HepG2 (cell line): ENCODE data around the gene SLC25A22. TPM values are rescaled to one million over a fixed set of nuclear protein-coding genes. Genes with fewer than 3 reads are reported as not detected.

ENCODE experiments used
- ARNTL ChIP-seq: sonication (generic); formaldehyde crosslinking; IDR thresholded peaks from 2 replicates; pipeline ENCODE4 v1.4.0; 2020; ENCODE audit warnings: mild to moderate bottlenecking, missing genetic modification reagents
- ATF6 ChIP-seq: sonication (generic); formaldehyde crosslinking; conservative IDR thresholded peaks from 2 replicates; pipeline ENCODE4 v1.4.0; 2020; ENCODE audit warnings: missing genetic modification reagents
- DNMT3B ChIP-seq: conservative IDR thresholded peaks from 2 replicates; pipeline ENCODE4 v1.6.1; 2016; ENCODE audit warnings: missing biosample characterization, control low read depth
- MAX ChIP-seq: IDR thresholded peaks from 2 replicates; pipeline ENCODE4 v1.6.1; 2012; ENCODE audit warnings: inconsistent platforms
- MZF1 ChIP-seq: sonication (generic); formaldehyde crosslinking; IDR thresholded peaks from 2 replicates; pipeline ENCODE4 v1.8.1; 2023; ENCODE audit warnings: mild to moderate bottlenecking, missing genetic modification reagents, borderline replicate concordance
- NPAS2 ChIP-seq: sonication (generic); formaldehyde crosslinking; IDR thresholded peaks from 2 replicates; pipeline ENCODE4 v1.8.0; 2022; ENCODE audit warnings: mild to moderate bottlenecking, missing genetic modification reagents, borderline replicate concordance
- PHF20 ChIP-seq: sonication (generic); formaldehyde crosslinking; IDR thresholded peaks from 2 replicates; pipeline ENCODE4 v1.5.0; 2020; ENCODE audit warnings: mild to moderate bottlenecking, missing genetic modification reagents
- POLR2G ChIP-seq: fragments of 200-400 bp; formaldehyde crosslinking; IDR thresholded peaks from 2 replicates; pipeline ENCODE4 v1.6.1; 2018; ENCODE audit warnings: mild to moderate bottlenecking, low read depth, low read length, moderate library complexity
- RFX1 ChIP-seq: fragments of 450-650 bp; IDR thresholded peaks from 2 replicates; pipeline ENCODE4 v1.6.1; 2017
- YEATS4 ChIP-seq: sonication (generic); formaldehyde crosslinking; IDR thresholded peaks from 2 replicates; pipeline ENCODE4 v1.4.0; 2020; ENCODE audit warnings: missing genetic modification reagents, borderline replicate concordance
- ZMYM4 ChIP-seq: sonication (generic); formaldehyde crosslinking; IDR thresholded peaks from 2 replicates; pipeline ENCODE4 v1.8.1; 2023; ENCODE audit warnings: mild to moderate bottlenecking, missing genetic modification reagents
- ZNF280B ChIP-seq: sonication (generic); formaldehyde crosslinking; IDR thresholded peaks from 2 replicates; pipeline ENCODE4 v1.5.0; 2020; ENCODE audit warnings: missing genetic modification reagents, mild to moderate bottlenecking, borderline replicate concordance
- ZNF292 ChIP-seq: sonication (generic); formaldehyde crosslinking; IDR thresholded peaks from 2 replicates; pipeline ENCODE4 v1.8.1; 2022; ENCODE audit warnings: mild to moderate bottlenecking, low read depth, missing genetic modification reagents, borderline replicate concordance
- ZNF33B ChIP-seq: sonication (generic); formaldehyde crosslinking; IDR thresholded peaks from 2 replicates; pipeline ENCODE4 v1.5.1; 2020; ENCODE audit warnings: mild to moderate bottlenecking, missing genetic modification reagents
- ZNF432 ChIP-seq: sonication (generic); formaldehyde crosslinking; IDR thresholded peaks from 2 replicates; pipeline ENCODE4 v1.5.0; 2020; ENCODE audit warnings: missing genetic modification reagents, mild to moderate bottlenecking, borderline replicate concordance
- ZNF598 ChIP-seq: sonication (generic); formaldehyde crosslinking; IDR thresholded peaks from 2 replicates; pipeline ENCODE4 v1.5.1; 2020; ENCODE audit warnings: mild to moderate bottlenecking, missing genetic modification reagents, borderline replicate concordance
- ZNF674 ChIP-seq: sonication (generic); formaldehyde crosslinking; IDR thresholded peaks from 2 replicates; pipeline ENCODE4 v1.5.0; 2020; ENCODE audit warnings: low read depth, mild to moderate bottlenecking, missing genetic modification reagents
- ZNF703 ChIP-seq: sonication (generic); formaldehyde crosslinking; IDR thresholded peaks from 2 replicates; pipeline ENCODE4 v1.5.1; 2020; ENCODE audit warnings: missing genetic modification reagents, mild to moderate bottlenecking, moderate library complexity, borderline replicate concordance
- ZNF737 ChIP-seq: sonication (generic); formaldehyde crosslinking; IDR thresholded peaks from 2 replicates; pipeline ENCODE4 v1.5.0; 2020; ENCODE audit warnings: missing genetic modification reagents, mild to moderate bottlenecking, borderline replicate concordance
- polyA plus RNA-seq, 8 experiments: library from polyadenylated mRNA; depleted of rRNA in 3 of 8; stranded (reverse) in 7 of 8; unstranded in 1 of 8; fragments of >200 nt; fragmentation: Illumina TruSeq in 4 of 8; extraction: Trizol in 4 of 8; gene quantifications; 2 replicates each; pipeline versions ENCODE4 v1.2.1 to v1.2.3, GENCODE V29; 2011 to 2016; ENCODE audit warnings: low read depth in 4 of 8, missing spikeins in 1 of 8, mixed read lengths in 1 of 8; ENCODE audit not compliant: insufficient read depth in 1 of 8
- total RNA-seq, 5 experiments: library from RNA; depleted of rRNA; stranded (reverse); fragments of >200 nt; fragmentation: Illumina TruSeq; extraction: Trizol; gene quantifications; 2 replicates each; pipeline ENCODE4 v1.2.3, GENCODE V29; 2016; ENCODE audit warnings: low read depth in 1 of 5
- TF ChIP-seq, protein P1 (sequence below): sonication (generic); formaldehyde crosslinking; IDR thresholded peaks from 2 replicates; pipeline ENCODE4 v1.4.0; 2020; ENCODE audit warnings: missing genetic modification reagents
- TF ChIP-seq, protein P2 (sequence below): sonication (generic); formaldehyde crosslinking; IDR thresholded peaks from 2 replicates; pipeline ENCODE4 v1.5.1; 2020; ENCODE audit warnings: mild to moderate bottlenecking, missing genetic modification reagents, borderline replicate concordance
- TF ChIP-seq, protein P3 (sequence below): sonication (generic); formaldehyde crosslinking; IDR thresholded peaks from 2 replicates; pipeline ENCODE4 v1.9.0; 2021; ENCODE audit warnings: missing genetic modification reagents, borderline replicate concordance

Gene SLC25A22
- total and polyA plus RNA-seq, 2 of the 13 experiments (the other 11 are each of a cell fraction or from before 2014, with no cell fraction given), result 12.4 to 19.2 TPM

DNA sequence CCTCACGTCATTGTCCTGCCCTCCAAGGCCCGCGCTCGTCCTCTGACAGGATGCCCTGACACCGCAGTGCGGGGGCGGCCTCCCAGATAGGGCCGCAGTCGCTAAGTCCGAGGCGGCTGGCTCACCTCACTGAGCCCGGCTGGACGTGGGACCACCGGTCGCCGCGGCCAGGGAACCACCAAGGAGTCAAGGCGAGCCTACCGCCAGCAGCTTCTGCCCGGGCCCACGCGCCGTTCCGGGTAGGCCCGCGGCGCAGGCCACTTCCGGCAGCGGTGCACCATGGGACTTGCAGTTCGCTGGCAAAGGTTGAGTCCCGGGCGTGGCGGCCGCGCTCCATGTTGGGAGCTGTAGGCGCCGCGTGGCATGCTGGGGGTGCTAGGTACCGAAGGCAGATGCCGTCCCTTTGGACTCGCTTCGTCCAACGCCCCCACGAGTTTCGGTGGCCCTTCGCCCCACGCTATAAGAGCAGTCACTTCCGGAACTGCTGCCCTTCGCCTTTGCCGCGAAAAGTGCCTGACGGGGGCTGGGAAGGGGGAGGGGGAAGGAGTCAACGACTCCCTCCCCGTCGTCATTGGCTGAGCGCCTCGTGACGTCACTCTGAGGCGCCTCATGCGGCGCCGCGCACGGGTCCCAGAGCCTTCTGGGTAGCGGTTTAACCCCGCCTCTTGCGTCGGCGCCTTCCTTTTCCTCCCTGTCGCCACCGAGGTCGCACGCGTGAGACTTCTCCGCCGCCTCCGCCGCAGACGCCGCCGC lies 11.4 kb upstream of the SLC25A22 start, which contains the start of gene RPLP2 (continued):
- TF ChIP-seq PHF20 (CRISPR knock-in tag), result peak; percentile 94
- TF ChIP-seq MAX, result peak; percentile 93
- TF ChIP-seq ZNF292 (CRISPR knock-in tag), result no peak; the same call in 1 of the 2 replicates
- TF ChIP-seq ATF6, result 0 out of 2 replicates have a peak, but pooled peaks have one; percentile 61
- TF ChIP-seq, protein P1, sequence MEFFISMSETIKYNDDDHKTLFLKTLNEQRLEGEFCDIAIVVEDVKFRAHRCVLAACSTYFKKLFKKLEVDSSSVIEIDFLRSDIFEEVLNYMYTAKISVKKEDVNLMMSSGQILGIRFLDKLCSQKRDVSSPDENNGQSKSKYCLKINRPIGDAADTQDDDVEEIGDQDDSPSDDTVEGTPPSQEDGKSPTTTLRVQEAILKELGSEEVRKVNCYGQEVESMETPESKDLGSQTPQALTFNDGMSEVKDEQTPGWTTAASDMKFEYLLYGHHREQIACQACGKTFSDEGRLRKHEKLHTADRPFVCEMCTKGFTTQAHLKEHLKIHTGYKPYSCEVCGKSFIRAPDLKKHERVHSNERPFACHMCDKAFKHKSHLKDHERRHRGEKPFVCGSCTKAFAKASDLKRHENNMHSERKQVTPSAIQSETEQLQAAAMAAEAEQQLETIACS, result peak; percentile 74
- TF ChIP-seq, protein P2, sequence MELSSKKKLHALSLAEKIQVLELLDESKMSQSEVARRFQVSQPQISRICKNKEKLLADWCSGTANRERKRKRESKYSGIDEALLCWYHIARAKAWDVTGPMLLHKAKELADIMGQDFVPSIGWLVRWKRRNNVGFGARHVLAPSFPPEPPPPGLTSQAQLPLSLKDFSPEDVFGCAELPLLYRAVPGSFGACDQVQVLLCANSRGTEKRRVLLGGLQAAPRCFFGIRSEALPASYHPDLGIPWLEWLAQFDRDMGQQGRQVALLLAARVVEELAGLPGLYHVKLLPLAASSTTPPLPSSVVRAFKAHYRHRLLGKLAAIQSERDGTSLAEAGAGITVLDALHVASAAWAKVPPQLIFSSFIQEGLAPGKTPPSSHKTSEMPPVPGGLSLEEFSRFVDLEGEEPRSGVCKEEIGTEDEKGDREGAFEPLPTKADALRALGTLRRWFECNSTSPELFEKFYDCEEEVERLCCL, result no peak
- no peak for TF ChIP-seq ZNF703 (CRISPR knock-in tag)
- no peak for TF ChIP-seq NPAS2 (CRISPR knock-in tag)
- TF ChIP-seq ZNF432, result no peak
- TF ChIP-seq MZF1 (CRISPR knock-in tag), result no peak
- TF ChIP-seq ARNTL (CRISPR knock-in tag), result peak; percentile 87
- TF ChIP-seq YEATS4 (CRISPR knock-in tag), result peak; percentile 98
- peak; percentile 70 for TF ChIP-seq ZNF280B (CRISPR knock-in tag)
- TF ChIP-seq ZNF598 (CRISPR knock-in tag), result no peak; the same call in 1 of the 2 replicates
- no peak for TF ChIP-seq DNMT3B
- no peak; the same call in 1 of the 2 replicates for TF ChIP-seq ZMYM4
- TF ChIP-seq ZNF33B, result peak; percentile 69; the same call in 1 of the 2 replicates
- TF ChIP-seq ZNF737, result peak; percentile 95; the same call in 1 of the 2 replicates
- TF ChIP-seq ZNF674 (CRISPR knock-in tag), result no peak
- TF ChIP-seq POLR2G, result peak; percentile 95
- no peak for TF ChIP-seq RFX1
- TF ChIP-seq, protein P3, sequence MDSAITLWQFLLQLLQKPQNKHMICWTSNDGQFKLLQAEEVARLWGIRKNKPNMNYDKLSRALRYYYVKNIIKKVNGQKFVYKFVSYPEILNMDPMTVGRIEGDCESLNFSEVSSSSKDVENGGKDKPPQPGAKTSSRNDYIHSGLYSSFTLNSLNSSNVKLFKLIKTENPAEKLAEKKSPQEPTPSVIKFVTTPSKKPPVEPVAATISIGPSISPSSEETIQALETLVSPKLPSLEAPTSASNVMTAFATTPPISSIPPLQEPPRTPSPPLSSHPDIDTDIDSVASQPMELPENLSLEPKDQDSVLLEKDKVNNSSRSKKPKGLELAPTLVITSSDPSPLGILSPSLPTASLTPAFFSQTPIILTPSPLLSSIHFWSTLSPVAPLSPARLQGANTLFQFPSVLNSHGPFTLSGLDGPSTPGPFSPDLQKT (CRISPR knock-in tag), result no peak
